ENCODE data around the gene MKKS. TPM values are rescaled to one million over a fixed set of nuclear protein-coding genes. Genes with fewer than 3 reads are reported as not detected.

MKKS gene
- total and polyA plus RNA-seq, 10 of the 15 experiments (the other 5 are each of a cell fraction or from before 2014, with no cell fraction given), result 4.3 to 17.9 (median 7.7) TPM

- TF ChIP-seq ZNF687 (IDR thresholded peaks at IDR 0.05) (no peak), SMARCA5 (IDR thresholded peaks at IDR 0.05) (0 out of 2 replicates have a peak, but pooled peaks have one; percentile 30), TARDBP (IDR thresholded peaks at IDR 0.05; ENCODE audit: borderline replicate concordance) (no peak), NFYB (IDR thresholded peaks at IDR 0.05; ENCODE audit: insufficient read depth, low read depth, low read length) (no peak), TCF12 (IDR thresholded peaks at IDR 0.05; ENCODE audit: low read depth, low read length) (peak; percentile 89), IRF4 (IDR thresholded peaks at IDR 0.05; ENCODE audit: low read depth, low read length) (0 out of 2 replicates have a peak, but pooled peaks have one; percentile 42), TCF3 (IDR thresholded peaks at IDR 0.05; ENCODE audit: borderline replicate concordance, insufficient read depth, low read depth, low read length) (peak; percentile 92; the same call in 1 of the 2 replicates), EP300 (IDR thresholded peaks at IDR 0.05; ENCODE audit: borderline replicate concordance in 1 of 2, control insufficient read depth in 1 of 2, low read depth in 2 of 2, low read length in 2 of 2) (peak; percentile 36 to 60; a peak in 2 of 4 replicates), POU2F2 (IDR thresholded peaks at IDR 0.05; ENCODE audit: borderline replicate concordance, low read depth, low read length) (0 out of 3 replicates have a peak, but pooled peaks have one; percentile 17), GABPA (IDR thresholded peaks at IDR 0.05; ENCODE audit: low read depth) (no peak), ZSCAN29 (IDR thresholded peaks at IDR 0.05) (no peak), GATAD2B (conservative IDR thresholded peaks at IDR 0.05; ENCODE audit: low read depth) (no peak), SMAD1 (IDR thresholded peaks at IDR 0.05; ENCODE audit: low read depth, partially characterized antibody) (no peak), FOXM1 (IDR thresholded peaks at IDR 0.05; ENCODE audit: low read depth, low read length) (no peak), NR2C1 (IDR thresholded peaks at IDR 0.05) (no peak), POLR2AphosphoS2 (IDR thresholded peaks at IDR 0.05; ENCODE audit: low read depth, low read length) (no peak), ZNF217 (IDR thresholded peaks at IDR 0.05) (no peak), JUNB (IDR thresholded peaks at IDR 0.05) (no peak), CHD1 (IDR thresholded peaks at IDR 0.05; ENCODE audit: low read depth, low read length) (no peak), SUZ12 (IDR thresholded peaks at IDR 0.05; ENCODE audit: unreplicated experiment) (no peak), MTA3 (IDR thresholded peaks at IDR 0.05; ENCODE audit: borderline replicate concordance, low read length) (no peak), RFX5 (IDR thresholded peaks at IDR 0.05; ENCODE audit: low read depth, low read length) (no peak), SPI1 (IDR thresholded peaks at IDR 0.05; ENCODE audit: borderline replicate concordance, insufficient read depth, low read depth, low read length) (peak; percentile 61; the same call in 1 of the 2 replicates)
- TF ChIP-seq, protein P1, sequence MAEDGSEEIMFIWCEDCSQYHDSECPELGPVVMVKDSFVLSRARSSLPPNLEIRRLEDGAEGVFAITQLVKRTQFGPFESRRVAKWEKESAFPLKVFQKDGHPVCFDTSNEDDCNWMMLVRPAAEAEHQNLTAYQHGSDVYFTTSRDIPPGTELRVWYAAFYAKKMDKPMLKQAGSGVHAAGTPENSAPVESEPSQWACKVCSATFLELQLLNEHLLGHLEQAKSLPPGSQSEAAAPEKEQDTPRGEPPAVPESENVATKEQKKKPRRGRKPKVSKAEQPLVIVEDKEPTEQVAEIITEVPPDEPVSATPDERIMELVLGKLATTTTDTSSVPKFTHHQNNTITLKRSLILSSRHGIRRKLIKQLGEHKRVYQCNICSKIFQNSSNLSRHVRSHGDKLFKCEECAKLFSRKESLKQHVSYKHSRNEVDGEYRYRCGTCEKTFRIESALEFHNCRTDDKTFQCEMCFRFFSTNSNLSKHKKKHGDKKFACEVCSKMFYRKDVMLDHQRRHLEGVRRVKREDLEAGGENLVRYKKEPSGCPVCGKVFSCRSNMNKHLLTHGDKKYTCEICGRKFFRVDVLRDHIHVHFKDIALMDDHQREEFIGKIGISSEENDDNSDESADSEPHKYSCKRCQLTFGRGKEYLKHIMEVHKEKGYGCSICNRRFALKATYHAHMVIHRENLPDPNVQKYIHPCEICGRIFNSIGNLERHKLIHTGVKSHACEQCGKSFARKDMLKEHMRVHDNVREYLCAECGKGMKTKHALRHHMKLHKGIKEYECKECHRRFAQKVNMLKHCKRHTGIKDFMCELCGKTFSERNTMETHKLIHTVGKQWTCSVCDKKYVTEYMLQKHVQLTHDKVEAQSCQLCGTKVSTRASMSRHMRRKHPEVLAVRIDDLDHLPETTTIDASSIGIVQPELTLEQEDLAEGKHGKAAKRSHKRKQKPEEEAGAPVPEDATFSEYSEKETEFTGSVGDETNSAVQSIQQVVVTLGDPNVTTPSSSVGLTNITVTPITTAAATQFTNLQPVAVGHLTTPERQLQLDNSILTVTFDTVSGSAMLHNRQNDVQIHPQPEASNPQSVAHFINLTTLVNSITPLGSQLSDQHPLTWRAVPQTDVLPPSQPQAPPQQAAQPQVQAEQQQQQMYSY (CRISPR knock-in tag; IDR thresholded peaks at IDR 0.05), result no peak
These were observed 19.2 kb upstream of the MKKS start (continued) for GRCh38 chr20:10453241-10453640.

All from GM12878 (cell line).